Retinal pigment epithelial cell (primary cell): ENCODE results near the gene KIAA0753.
A peak's percentile ranks its signal among the peaks of the same experiment; 100 is the strongest.

Source experiments
- DNase-seq: peaks from one replicate; pipeline ENCODE4 v3.0.0-alpha.2; 2010; ENCODE audit warnings: low read depth
- H3K4me3 ChIP-seq: 2 replicates; pipeline ENCODE4 v1.5.1; 2011; ENCODE audit warnings: mild to moderate bottlenecking, low read length, control low read depth, moderate library complexity
- CTCF ChIP-seq: conservative IDR thresholded peaks from 2 replicates; pipeline ENCODE4 v1.5.1; 2011; ENCODE audit warnings: low read depth, low read length, control low read depth, inconsistent platforms

The KIAA0753 gene

GRCh38 chr17:6554342-6554741 is 86.2 kb downstream of the KIAA0753 start:
- H3K4me3 ChIP-seq = no peak overlapping the region
- no peak for DNase-seq
- no peak for TF ChIP-seq CTCF

- no peak for TF ChIP-seq CTCF
- H3K4me3 ChIP-seq = no peak overlapping the region
- DNase-seq = peak; percentile 14
Measured at GRCh38 chr17:6551869-6552531, 88.5 kb downstream of the KIAA0753 start.

GRCh38 chr17:6551356-6551755 is 89.2 kb downstream of the KIAA0753 start:
- no peak for TF ChIP-seq CTCF
- DNase-seq = no peak
- no peak overlapping the region for H3K4me3 ChIP-seq

- no peak for DNase-seq
- no peak for TF ChIP-seq CTCF
- H3K4me3 ChIP-seq = no peak overlapping the region
Measured at GRCh38 chr17:6549384-6550036, 91.0 kb downstream of the KIAA0753 start.

- no peak for TF ChIP-seq CTCF
- H3K4me3 ChIP-seq = no peak overlapping the region
- DNase-seq = no peak
Measured at GRCh38 chr17:6548578-6549330, 91.8 kb downstream of the KIAA0753 start.

- H3K4me3 ChIP-seq = no peak overlapping the region
- no peak for TF ChIP-seq CTCF
- no peak for DNase-seq
Measured at GRCh38 chr17:6548034-6548433, 92.5 kb downstream of the KIAA0753 start.

- TF ChIP-seq CTCF = no peak
- no peak for DNase-seq
- no peak overlapping the region for H3K4me3 ChIP-seq
Measured at GRCh38 chr17:6547336-6547735, 93.2 kb downstream of the KIAA0753 start.
